T-helper 2 cell (primary cell): ENCODE data around the gene CSTPP1.
"Not testable (repeated sequence)": the region's sequence is repeated elsewhere in the genome, so short reads cannot be mapped to it uniquely, and the experiment has no call there.

Experiments
- DNase-seq, 5 experiments: peaks; one replicate each; pipeline versions ENCODE4 v3.0.0 to v3.0.0-alpha.2; 2012 to 2022

Gene CSTPP1

GRCh38 chr11:47183969-47184368, 247.4 kb downstream of the CSTPP1 start:
- no peak for DNase-seq

GRCh38 chr11:47184711-47185304, 248.2 kb downstream of the CSTPP1 start:
- DNase-seq: no peak

GRCh38 chr11:47185305-47186075, 248.9 kb downstream of the CSTPP1 start:
- no peak for DNase-seq

GRCh38 chr11:47186076-47186699, 249.6 kb downstream of the CSTPP1 start, which contains the start of gene PACSIN3:
PACSIN3 (minus strand) TSS chr11:47186434; CDS start chr11:47182727, 3,707 bp downstream.
- DNase-seq: peak in 3 of 5 experiments; percentile 32 to 33 (median 33)

GRCh38 chr11:47186700-47187695, 250.4 kb downstream of the CSTPP1 start:
- peak in 4 of 5 experiments; percentile 9 to 68 (median 25) for DNase-seq

- DNase-seq: no peak
Measured at GRCh38 chr11:47187723-47188122, 251.2 kb downstream of the CSTPP1 start.

- no peak for DNase-seq
Measured at GRCh38 chr11:47188259-47188658, 251.7 kb downstream of the CSTPP1 start.

GRCh38 chr11:47189100-47189834, 252.7 kb downstream of the CSTPP1 start:
- DNase-seq: no peak

- not testable (repeated sequence) for DNase-seq
Measured at GRCh38 chr11:47191137-47191536, 254.6 kb downstream of the CSTPP1 start.

- DNase-seq: no peak
Measured at GRCh38 chr11:47192111-47192510, 255.6 kb downstream of the CSTPP1 start.

GRCh38 chr11:47198161-47198560, 261.6 kb downstream of the CSTPP1 start:
- not testable (repeated sequence) for DNase-seq

- no peak for DNase-seq
Measured at GRCh38 chr11:47201015-47201414, 264.5 kb downstream of the CSTPP1 start.

- no peak for DNase-seq
Measured at GRCh38 chr11:47202576-47202975, 266.0 kb downstream of the CSTPP1 start.

GRCh38 chr11:47204637-47204989, 268.1 kb downstream of the CSTPP1 start:
- DNase-seq: no peak

- not testable (repeated sequence) for DNase-seq
Measured at GRCh38 chr11:47206577-47206976, 270.0 kb downstream of the CSTPP1 start.

GRCh38 chr11:47207459-47207858, 270.9 kb downstream of the CSTPP1 start:
- no peak for DNase-seq

GRCh38 chr11:47208008-47208552, 271.5 kb downstream of the CSTPP1 start:
- DNase-seq: not testable (repeated sequence)

- DNase-seq: no peak
Measured at GRCh38 chr11:47208628-47209027, 272.1 kb downstream of the CSTPP1 start.
